Vagina (tissue), 2 donors: ENCODE results near the gene BACE1.

ENCODE experiments used
- CTCF ChIP-seq, 3 experiments: fragments of 450-650 bp in 2 of 3; fragments of 200-600 bp in 1 of 3; sonication (generic) in 1 of 3; IDR thresholded peaks; one replicate each; pipeline ENCODE4 v1.5.1; 2017 to 2019; ENCODE audit warnings: antibody characterized with exemption in 3 of 3, mild to moderate bottlenecking in 2 of 3, moderate library complexity in 2 of 3
- POLR2AphosphoS5 ChIP-seq, 2 donors: sonication (generic); formaldehyde crosslinking; IDR thresholded peaks; one replicate each; pipeline ENCODE4 v1.9.0; 2017; ENCODE audit warnings: antibody characterized with exemption in 2 of 2, mild to moderate bottlenecking in 2 of 2, low read depth in 1 of 2; ENCODE audit not compliant: insufficient read depth in 1 of 2

- no peak for TF ChIP-seq CTCF (IDR thresholded peaks at IDR 0.05)
- peak in 1 of 2 donors; percentile 41 for TF ChIP-seq POLR2AphosphoS5 (IDR thresholded peaks at IDR 0.05; ENCODE audit: insufficient read depth in 1 of 2, low read depth in 1 of 2)
Observed at GRCh38 chr11:117300283-117300663, 15.8 kb downstream of the BACE1 start.
